T-cell (primary cell): Measurements from ENCODE around the gene ARMH2. TPM values are rescaled to one million over a fixed set of nuclear protein-coding genes. Genes with fewer than 3 reads are reported as not detected.
"Not testable (repeated sequence)": the region's sequence is repeated elsewhere in the genome, so short reads cannot be mapped to it uniquely, and the experiment has no call there.

ENCODE experiments used
- ATAC-seq, 4 experiments: fragments of 200-7000 bp in 3 of 4; fragments of 150-1000 bp in 1 of 4; cut with Tn5 transposase; replicated peaks in 1 of 4; 1 replicate in 3 of 4; 2 replicates in 1 of 4; pipeline ENCODE4 v1.10.0; 2021; ENCODE audit warnings: moderate library complexity in 3 of 4, mild to moderate bottlenecking in 2 of 4, moderate number of reproducible peaks in 1 of 4
- CTCF ChIA-PET, 2 donors: fragments of 300-600 bp; sonication (Branson Sonifier 250); formaldehyde crosslinking; loops; one replicate each; lab custom pipeline; 2022; ENCODE audit warnings: antibody characterized with exemption in 2 of 2; lab: Charles Lee
- POLR2A ChIA-PET, 2 donors: fragments of 300-600 bp; sonication (Branson Sonifier 250); formaldehyde crosslinking; loops; one replicate each; lab custom pipeline; 2022; ENCODE audit warnings: antibody characterized with exemption in 2 of 2; lab: Charles Lee
- DNase-seq, 35 experiments: peaks; one replicate each; pipeline versions ENCODE4 v3.0.0 to v3.0.0-alpha.2; 2013 to 2023
- H3K27ac ChIP-seq: one replicate; pipeline ENCODE4 v1.5.1; 2013; ENCODE audit warnings: low read length
- H3K27me3 ChIP-seq, 2 experiments: replicated peaks in 1 of 2; 1 replicate in 1 of 2; 2 replicates in 1 of 2; pipeline versions ENCODE4 v1.6.1 to v1.7.0; 2013; ENCODE audit warnings: low read length in 1 of 2, mixed read lengths in 1 of 2; ENCODE audit not compliant: control insufficient read depth in 2 of 2, insufficient read depth in 2 of 2; ENCODE audit errors: extremely low read depth in 1 of 2
- H3K36me3 ChIP-seq, 2 donors: 1 replicate in 1 of 2; 2 replicates in 1 of 2; pipeline versions ENCODE4 v1.6.1 to v1.7.0; 2013; ENCODE audit warnings: low read length in 1 of 2; ENCODE audit not compliant: control insufficient read depth in 2 of 2, insufficient read depth in 1 of 2; ENCODE audit errors: extremely low read depth in 1 of 2
- H3K4me1 ChIP-seq, 2 experiments: 1 replicate in 1 of 2; 2 replicates in 1 of 2; pipeline versions ENCODE4 v1.6.1 to v1.7.0; 2013; ENCODE audit warnings: low read length in 2 of 2, mixed read lengths in 1 of 2; ENCODE audit not compliant: insufficient read depth in 2 of 2, control insufficient read depth in 1 of 2; ENCODE audit errors: extremely low read depth in 1 of 2
- H3K4me3 ChIP-seq, 2 donors: 1 replicate in 1 of 2; 2 replicates in 1 of 2; pipeline versions ENCODE4 v1.5.1 to v1.7.0; 2013; ENCODE audit warnings: mild to moderate bottlenecking in 2 of 2, low read length in 1 of 2, moderate library complexity in 1 of 2; ENCODE audit not compliant: control insufficient read depth in 1 of 2; ENCODE audit errors: extremely low read depth in 1 of 2
- H3K9me3 ChIP-seq: 2 replicates; pipeline ENCODE4 v1.7.0; 2013
- H3K27ac Mint-ChIP-seq, 2 donors: one replicate each; pipeline ENCODE4 v1.8.0; 2020 to 2021; ENCODE audit warnings: mild to moderate bottlenecking in 2 of 2, mixed read lengths in 2 of 2
- H3K27me3 Mint-ChIP-seq, 2 donors: one replicate each; pipeline ENCODE4 v1.8.0; 2021 to 2022; ENCODE audit warnings: mixed read lengths in 2 of 2
- H3K36me3 Mint-ChIP-seq: one replicate; pipeline ENCODE4 v1.8.0; 2021; ENCODE audit warnings: mixed read lengths
- H3K4me1 Mint-ChIP-seq, 3 donors: one replicate each; pipeline ENCODE4 v1.8.0; 2020 to 2022; ENCODE audit warnings: mixed read lengths in 3 of 3, mild to moderate bottlenecking in 1 of 3
- H3K4me3 Mint-ChIP-seq, 3 donors: one replicate each; pipeline ENCODE4 v1.8.0; 2020 to 2022; ENCODE audit warnings: mild to moderate bottlenecking in 3 of 3, mixed read lengths in 3 of 3, moderate library complexity in 3 of 3
- H3K9me3 Mint-ChIP-seq, 3 donors: one replicate each; pipeline ENCODE4 v1.8.0; 2020 to 2022; ENCODE audit warnings: mixed read lengths in 3 of 3
- WGBS: methylation state at CpG from one replicate; pipeline ENCODE4 v1.1.5; 2013; ENCODE audit warnings: missing lambda C conversion rate; ENCODE audit not compliant: insufficient coverage; 5-methylcytosine and 5-hydroxymethylcytosine counted together
- total RNA-seq, 35 experiments: library from RNA in 6 of 35; stranded (reverse) in 6 of 35; fragments of 120-200 nt in 1 of 35; gene quantifications; one replicate each; pipeline versions ENCODE4 v1.2.1 to v1.2.4 and lab custom pipeline; 2013 to 2026

Gene ARMH2
- total RNA-seq, 5 donors from 2014 or later (not counting 1 experiment from before 2014, with no cell fraction given): 2.2 to 4.6 (median 3.7) TPM

DNA sequence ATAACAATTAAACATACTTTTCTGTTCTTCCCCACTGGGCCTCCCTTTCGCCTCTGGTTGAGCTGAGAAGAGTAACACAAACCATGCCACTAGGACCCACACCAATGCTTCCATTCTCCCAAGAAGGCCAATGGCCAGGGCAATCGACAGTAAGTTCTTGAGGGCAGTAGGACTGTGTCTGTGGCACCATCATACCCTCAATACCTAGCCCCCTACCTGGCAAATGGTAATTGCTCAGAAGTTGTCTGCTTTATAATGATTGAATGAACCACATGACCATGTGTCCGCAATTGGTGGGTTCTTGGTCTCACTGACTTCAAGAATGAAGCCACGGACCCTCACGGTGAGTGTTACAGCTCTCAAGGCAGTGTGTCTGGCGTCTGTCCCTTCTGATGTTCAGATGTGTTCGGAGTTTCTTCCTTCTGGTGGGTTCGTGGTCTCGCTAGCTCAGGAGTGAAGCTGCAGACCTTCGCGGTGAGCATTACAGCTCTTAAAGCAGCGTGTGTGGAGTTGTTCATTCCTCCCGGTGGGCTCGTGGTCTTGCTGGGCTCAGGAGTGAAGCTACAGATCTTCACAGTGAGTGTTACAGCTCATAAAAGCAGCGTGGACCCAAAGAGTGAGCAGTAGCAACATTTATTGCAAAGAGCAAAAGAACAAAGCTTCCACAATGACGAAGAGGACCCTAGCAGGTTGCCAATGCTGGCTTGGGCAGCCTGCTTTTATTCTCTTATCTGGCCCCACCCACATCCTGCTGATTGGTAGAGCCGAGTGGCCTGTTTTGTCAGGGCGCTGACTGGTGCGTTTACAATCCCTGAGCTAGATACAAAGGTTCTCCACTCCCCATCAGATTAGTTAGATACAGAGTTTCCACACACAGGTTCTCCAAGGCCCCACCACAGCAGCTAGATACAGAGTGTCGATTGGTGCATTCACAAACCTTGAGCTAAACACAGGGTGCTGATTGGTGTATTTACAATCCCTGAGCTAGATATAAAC is 33.6 kb downstream of the ARMH2 start:
- H3K27ac ChIP-seq, H3K27me3 ChIP-seq, H3K4me1 ChIP-seq, POLR2A ChIA-PET, DNase-seq, ATAC-seq, H3K27ac Mint-ChIP-seq, H3K9me3 ChIP-seq, H3K9me3 Mint-ChIP-seq, H3K36me3 ChIP-seq, H3K4me3 ChIP-seq, H3K27me3 Mint-ChIP-seq, H3K36me3 Mint-ChIP-seq: not testable (repeated sequence)
- peak overlapping the region in 1 of 3 donors; percentile 61 for H3K4me3 Mint-ChIP-seq
- 55% methylated on average over 11 of the region's 20 CpGs for WGBS
- peaks cover 0 to 13% (median 0%) of the 10 kb centered on the region in 3 donors for H3K4me1 Mint-ChIP-seq
- CTCF ChIA-PET: interaction anchor here (0.6 to 1.1 kb wide), 4 partner anchors 180 to 185 kb away, joined by 3 to 5 read pairs (median 4); no protein-coding TSS in a partner anchor

DNA sequence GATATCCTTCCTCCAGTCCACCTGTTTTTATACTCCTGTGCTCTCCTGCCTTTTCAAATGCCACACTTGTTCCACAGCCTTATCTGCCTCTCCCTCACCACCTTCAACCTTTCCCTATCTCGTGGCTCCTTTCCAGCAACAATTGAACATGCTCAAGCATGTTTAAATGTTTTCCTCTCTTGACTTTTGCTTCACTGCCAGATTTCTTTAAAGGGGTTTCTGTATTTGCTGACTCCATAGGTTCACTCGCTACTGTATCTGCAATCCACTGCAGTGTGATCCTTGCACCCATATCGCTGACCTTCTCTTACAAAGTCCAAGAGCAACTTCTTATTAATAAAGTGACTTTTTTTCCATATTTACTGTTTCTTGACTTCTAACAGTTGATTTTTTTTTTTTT is 35.1 kb downstream of the ARMH2 start:
- H3K9me3 ChIP-seq: no peaks in the 10 kb centered on the region
- Mint-ChIP-seq H3K27ac (no peak overlapping the region), H3K4me3 (no peak overlapping the region), H3K36me3 (no peaks in the 10 kb centered on the region), H3K4me1 (peaks cover 0 to 13% (median 0%) of the 10 kb centered on the region in 3 donors), H3K9me3 (no peaks in the 10 kb centered on the region), H3K27me3 (no peaks in the 10 kb centered on the region)
- DNase-seq (no peak), ATAC-seq (no peak)
- no peaks in the 10 kb centered on the region for H3K4me1 ChIP-seq
- 100% methylated on average over 1 of the region's 3 CpGs for WGBS
- no peaks in the 10 kb centered on the region for H3K27me3 ChIP-seq
- H3K36me3 ChIP-seq: no peaks in the 10 kb centered on the region
- ChIA-PET CTCF (interaction anchor here in 1 of 2 donors (0.7 kb wide), 1 partner anchor 46 kb away, joined by 3 read pairs; no protein-coding TSS in a partner anchor), POLR2A (no interaction called here)
- no peak overlapping the region for H3K27ac ChIP-seq
- no peak overlapping the region for H3K4me3 ChIP-seq

DNA sequence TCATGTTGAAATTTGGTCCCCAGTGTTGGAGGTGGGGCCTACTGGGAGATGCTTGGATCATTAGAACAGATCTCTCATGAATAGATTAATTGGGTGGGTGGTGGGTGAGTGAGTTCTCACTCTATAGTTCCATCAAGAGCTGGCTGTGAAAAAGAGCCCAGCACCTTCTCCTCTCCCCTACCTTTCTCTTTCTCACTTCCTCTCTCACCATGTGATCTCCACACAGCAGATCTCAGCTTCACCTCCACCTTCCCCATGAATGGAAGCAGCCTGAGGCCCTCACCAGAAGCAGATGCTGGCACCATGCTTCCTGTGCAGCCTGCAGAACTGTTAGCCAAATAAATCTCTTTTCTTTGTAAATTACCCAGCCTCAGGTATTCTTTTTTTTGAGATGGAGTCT is 36.9 kb downstream of the ARMH2 start:
- Mint-ChIP-seq H3K27me3 (no peaks in the 10 kb centered on the region), H3K4me1 (peaks cover 0 to 13% (median 0%) of the 10 kb centered on the region in 3 donors), H3K9me3 (no peaks in the 10 kb centered on the region), H3K4me3 (no peak overlapping the region), H3K27ac (no peak overlapping the region), H3K36me3 (no peaks in the 10 kb centered on the region)
- H3K4me1 ChIP-seq: no peaks in the 10 kb centered on the region
- ATAC-seq (no peak), DNase-seq (no peak)
- no peak overlapping the region for H3K4me3 ChIP-seq
- ChIA-PET CTCF (no interaction called here), POLR2A (no interaction called here)
- H3K27ac ChIP-seq: no peak overlapping the region
- no peaks in the 10 kb centered on the region for H3K36me3 ChIP-seq
- no peaks in the 10 kb centered on the region for H3K27me3 ChIP-seq
- H3K9me3 ChIP-seq: no peaks in the 10 kb centered on the region

DNA sequence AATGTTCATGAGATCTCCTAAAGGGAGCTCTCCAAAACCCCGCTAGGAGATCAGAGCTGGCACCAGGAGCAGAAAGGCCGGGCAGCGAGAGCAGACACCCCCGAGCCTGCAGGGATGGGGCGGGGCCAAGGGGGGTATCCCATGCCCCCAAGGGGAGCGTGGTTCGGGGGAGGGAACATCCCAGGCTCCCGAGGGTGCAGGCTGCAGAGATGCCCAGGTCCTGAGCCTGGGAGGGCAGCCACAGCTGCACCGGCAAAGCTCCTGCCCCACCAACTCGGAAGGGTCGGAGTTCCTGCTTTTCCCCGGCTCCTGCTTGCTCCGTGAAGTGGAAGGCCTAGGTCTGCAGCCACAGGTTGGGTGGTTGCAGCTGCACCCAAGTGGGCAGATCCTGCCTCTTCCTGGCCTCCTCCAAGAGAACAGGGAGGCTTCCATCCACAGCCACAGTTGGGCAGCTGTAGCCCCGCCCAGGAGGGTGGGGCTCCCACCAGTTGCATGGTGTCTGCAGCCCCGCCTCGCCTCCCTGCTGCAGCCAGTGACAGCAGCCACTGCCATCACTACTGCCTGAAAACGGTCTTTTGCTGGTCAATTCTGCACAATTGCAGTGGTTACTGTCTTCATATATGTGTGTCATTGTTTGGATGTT is 37.4 kb downstream of the ARMH2 start:
- WGBS: 97% methylated on average over 16 of the region's 17 CpGs
- ChIA-PET CTCF (no interaction called here), POLR2A (no interaction called here)
- Mint-ChIP-seq H3K4me3 (no peak overlapping the region), H3K9me3 (no peaks in the 10 kb centered on the region), H3K4me1 (peaks cover 0 to 13% (median 0%) of the 10 kb centered on the region in 3 donors), H3K36me3 (no peaks in the 10 kb centered on the region), H3K27ac (no peak overlapping the region), H3K27me3 (no peaks in the 10 kb centered on the region)
- Histone ChIP-seq H3K27ac (no peak overlapping the region), H3K4me1 (no peaks in the 10 kb centered on the region), H3K4me3 (no peak overlapping the region), H3K36me3 (no peaks in the 10 kb centered on the region), H3K9me3 (no peaks in the 10 kb centered on the region), H3K27me3 (no peaks in the 10 kb centered on the region)
- DNase-seq (no peak), ATAC-seq (no peak)

DNA sequence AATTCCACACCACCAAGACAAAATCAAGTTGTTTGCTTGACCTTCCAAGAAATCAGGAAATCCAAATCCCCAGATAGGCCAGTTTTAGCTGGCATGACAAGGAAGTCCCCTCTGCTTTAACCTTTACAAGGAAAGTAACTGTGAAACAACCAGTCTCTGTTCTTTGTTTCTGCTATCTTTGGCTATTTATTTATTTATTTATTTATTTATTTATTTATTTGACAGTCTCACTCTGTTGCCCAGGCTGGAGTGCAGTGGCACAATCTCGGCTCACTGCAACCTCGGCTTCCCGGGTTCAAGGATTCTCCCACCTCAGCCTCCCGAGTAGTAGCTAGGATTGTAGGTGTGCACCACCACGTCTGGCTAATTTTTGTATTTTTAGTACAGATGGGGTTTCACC is 38.5 kb downstream of the ARMH2 start:
- CTCF ChIA-PET: no interaction called here
- DNase-seq (no peak), ATAC-seq (no peak)
- H3K9me3 Mint-ChIP-seq: no peaks in the 10 kb centered on the region
- WGBS: no CpG with 5 or more reads among the region's 5 CpGs
- H3K36me3 ChIP-seq: no peaks in the 10 kb centered on the region
- no peaks in the 10 kb centered on the region for H3K27me3 ChIP-seq
- POLR2A ChIA-PET: interaction anchor here in 1 of 2 donors (0.6 kb wide), 1 partner anchor 21 kb away, joined by 4 read pairs; no protein-coding TSS in a partner anchor
- no peak overlapping the region for H3K27ac ChIP-seq
- H3K4me3 ChIP-seq: no peak overlapping the region
- peaks cover 0 to 11% (median 0%) of the 10 kb centered on the region in 3 donors for H3K4me1 Mint-ChIP-seq
- H3K4me1 ChIP-seq: no peaks in the 10 kb centered on the region
- no peaks in the 10 kb centered on the region for H3K27me3 Mint-ChIP-seq
- H3K27ac Mint-ChIP-seq: no peak overlapping the region
- H3K4me3 Mint-ChIP-seq: no peak overlapping the region
- no peaks in the 10 kb centered on the region for H3K9me3 ChIP-seq
- no peaks in the 10 kb centered on the region for H3K36me3 Mint-ChIP-seq

DNA sequence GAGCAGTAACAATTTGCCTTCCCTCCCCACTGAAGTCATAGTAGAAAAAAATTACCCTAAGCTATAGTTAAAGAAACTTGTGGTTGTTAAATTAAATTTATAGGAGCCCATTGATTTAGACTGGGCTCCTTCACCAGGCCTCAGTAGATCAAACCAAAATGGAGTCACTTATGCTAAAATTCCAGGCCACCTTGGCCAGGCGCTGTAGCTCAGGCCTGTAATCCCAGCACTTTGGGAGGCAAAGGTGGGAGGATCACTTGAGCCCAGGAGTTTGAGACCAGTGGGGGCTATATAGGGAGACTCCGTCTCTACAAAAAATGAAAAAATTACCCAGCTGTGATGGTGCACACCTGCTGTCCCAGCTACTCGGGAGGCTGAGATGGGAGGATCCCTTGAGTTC is 39.0 kb downstream of the ARMH2 start:
- H3K9me3 Mint-ChIP-seq: no peaks in the 10 kb centered on the region
- Histone ChIP-seq H3K27ac (no peak overlapping the region), H3K9me3 (no peaks in the 10 kb centered on the region), H3K27me3 (no peaks in the 10 kb centered on the region), H3K4me1 (no peaks in the 10 kb centered on the region), H3K36me3 (no peaks in the 10 kb centered on the region), H3K4me3 (no peak overlapping the region)
- DNase-seq (no peak), ATAC-seq (no peak)
- H3K4me1 Mint-ChIP-seq: peaks cover 0 to 8% (median 0%) of the 10 kb centered on the region in 3 donors
- no peaks in the 10 kb centered on the region for H3K36me3 Mint-ChIP-seq
- POLR2A ChIA-PET: no interaction called here
- H3K4me3 Mint-ChIP-seq: no peak overlapping the region
- no peak overlapping the region for H3K27ac Mint-ChIP-seq
- CTCF ChIA-PET: no interaction called here
- no peaks in the 10 kb centered on the region for H3K27me3 Mint-ChIP-seq
- WGBS: 100% methylated on average over 2 of the region's 3 CpGs
